Caco-2 (cell line): Measurements from ENCODE around the gene C10orf67. TPM values are rescaled to one million over a fixed set of nuclear protein-coding genes. Genes with fewer than 3 reads are reported as not detected.

ENCODE experiments used
- BruUV-seq: library from RNA; stranded (reverse); fragments of 400-500 nt; replicated peaks from 2 replicates; lab custom pipeline; 2021; lab: Mats Ljungman, UMichigan
- CTCF ChIA-PET: fragments of 300-600 bp; sonication (Branson Sonifier 250); formaldehyde crosslinking; loops from one replicate; lab custom pipeline; 2022; ENCODE audit warnings: antibody characterized with exemption; lab: Charles Lee
- POLR2A ChIA-PET: fragments of 300-600 bp; sonication (Branson Sonifier 250); formaldehyde crosslinking; loops from one replicate; lab custom pipeline; 2022; ENCODE audit warnings: antibody characterized with exemption; lab: Charles Lee
- DNase-seq, 2 experiments: peaks; one replicate each; pipeline versions ENCODE4 v3.0.0 to v3.0.0-alpha.2; 2020 to 2022
- H3K27me3 ChIP-seq: replicated peaks from 2 replicates; pipeline ENCODE4 v1.6.0; 2011; ENCODE audit warnings: low read length; ENCODE audit not compliant: control insufficient read depth, insufficient read depth
- H3K36me3 ChIP-seq: 2 replicates; pipeline ENCODE4 v1.5.1; 2011; ENCODE audit warnings: low read length; ENCODE audit not compliant: control insufficient read depth, insufficient read depth
- H3K4me1 ChIP-seq: fragments of 250-450 bp; sonication (Bioruptor Pico); 2 replicates; pipeline ENCODE4 v1.5.1; 2020; ENCODE audit warnings: mild to moderate bottlenecking
- H3K4me3 ChIP-seq: 2 replicates; pipeline ENCODE4 v1.5.1; 2011; ENCODE audit warnings: low read depth, mild to moderate bottlenecking, control low read depth, low read length
- H3K9me3 ChIP-seq: fragments of 250-450 bp; sonication (Bioruptor Pico); 2 replicates; pipeline ENCODE4 v1.5.1; 2020; ENCODE audit warnings: mild to moderate bottlenecking, moderate library complexity
- H3K27ac Mint-ChIP-seq: one replicate; pipeline ENCODE4 v1.8.0; 2022; ENCODE audit warnings: mixed read lengths; ENCODE audit not compliant: unreplicated experiment
- H3K27me3 Mint-ChIP-seq: one replicate; pipeline ENCODE4 v1.8.0; 2022; ENCODE audit warnings: mixed read lengths; ENCODE audit not compliant: insufficient read depth, unreplicated experiment
- H3K36me3 Mint-ChIP-seq: one replicate; pipeline ENCODE4 v1.8.0; 2022; ENCODE audit warnings: mild to moderate bottlenecking, mixed read lengths; ENCODE audit not compliant: insufficient read depth, unreplicated experiment
- H3K4me1 Mint-ChIP-seq: one replicate; pipeline ENCODE4 v1.8.0; 2022; ENCODE audit warnings: low read depth, mixed read lengths; ENCODE audit not compliant: unreplicated experiment
- H3K4me3 Mint-ChIP-seq: one replicate; pipeline ENCODE4 v1.8.0; 2022; ENCODE audit warnings: mild to moderate bottlenecking, moderate library complexity, mixed read lengths; ENCODE audit not compliant: unreplicated experiment
- H3K9me3 Mint-ChIP-seq: one replicate; pipeline ENCODE4 v1.8.0; 2022; ENCODE audit warnings: mixed read lengths; ENCODE audit not compliant: unreplicated experiment
- intact Hi-C: fragments of 100-400 bp; cut with micrococcal nuclease; formaldehyde crosslinking; loops from one replicate; pipeline ENCODE4 v1.10.0; 2022; ENCODE audit not compliant: unreplicated experiment
- total RNA-seq: library from RNA; stranded (reverse); gene quantifications from 2 replicates; pipeline ENCODE4 v1.2.3, GENCODE V29; 2022
- TF ChIP-seq, protein P1 (sequence below), 2 experiments: fragments of 200-600 bp in 1 of 2; IDR thresholded peaks; 1 replicate in 1 of 2; 2 replicates in 1 of 2; pipeline versions ENCODE4 v1.5.1 to v1.8.0; 2011 to 2022; ENCODE audit warnings: antibody characterized with exemption in 1 of 2, control low read depth in 1 of 2, inconsistent platforms in 1 of 2, low read depth in 1 of 2, low read length in 1 of 2, mild to moderate bottlenecking in 1 of 2, moderate library complexity in 1 of 2; ENCODE audit not compliant: insufficient read depth in 1 of 2, severe bottlenecking in 1 of 2, unreplicated experiment in 1 of 2

C10orf67 gene
- total RNA-seq, 1 experiment from 2014 or later, result not detected

DNA sequence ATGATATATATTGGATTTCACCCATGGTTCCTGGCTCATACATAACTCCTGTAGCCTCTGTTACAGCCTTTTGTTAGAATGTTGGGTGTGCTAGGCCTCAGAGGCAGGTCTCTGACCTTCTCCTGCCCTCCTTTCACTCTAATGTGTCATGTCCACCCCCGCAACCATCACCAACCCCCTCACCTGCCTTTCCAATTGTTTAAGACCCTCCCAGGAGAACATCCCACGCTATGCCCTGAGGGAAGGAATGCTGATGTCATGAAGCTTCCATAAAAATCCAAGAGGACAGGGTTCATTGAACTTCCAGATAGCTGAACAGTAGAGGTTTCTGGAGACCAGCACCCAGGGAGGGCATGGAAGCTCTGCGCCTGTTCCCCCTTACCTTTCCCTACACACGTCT, 30.8 kb upstream of the C10orf67 start:
- H3K4me3 ChIP-seq, result no peak overlapping the region
- TF ChIP-seq, protein P1, sequence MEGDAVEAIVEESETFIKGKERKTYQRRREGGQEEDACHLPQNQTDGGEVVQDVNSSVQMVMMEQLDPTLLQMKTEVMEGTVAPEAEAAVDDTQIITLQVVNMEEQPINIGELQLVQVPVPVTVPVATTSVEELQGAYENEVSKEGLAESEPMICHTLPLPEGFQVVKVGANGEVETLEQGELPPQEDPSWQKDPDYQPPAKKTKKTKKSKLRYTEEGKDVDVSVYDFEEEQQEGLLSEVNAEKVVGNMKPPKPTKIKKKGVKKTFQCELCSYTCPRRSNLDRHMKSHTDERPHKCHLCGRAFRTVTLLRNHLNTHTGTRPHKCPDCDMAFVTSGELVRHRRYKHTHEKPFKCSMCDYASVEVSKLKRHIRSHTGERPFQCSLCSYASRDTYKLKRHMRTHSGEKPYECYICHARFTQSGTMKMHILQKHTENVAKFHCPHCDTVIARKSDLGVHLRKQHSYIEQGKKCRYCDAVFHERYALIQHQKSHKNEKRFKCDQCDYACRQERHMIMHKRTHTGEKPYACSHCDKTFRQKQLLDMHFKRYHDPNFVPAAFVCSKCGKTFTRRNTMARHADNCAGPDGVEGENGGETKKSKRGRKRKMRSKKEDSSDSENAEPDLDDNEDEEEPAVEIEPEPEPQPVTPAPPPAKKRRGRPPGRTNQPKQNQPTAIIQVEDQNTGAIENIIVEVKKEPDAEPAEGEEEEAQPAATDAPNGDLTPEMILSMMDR (IDR thresholded peaks at IDR 0.05; ENCODE audit: insufficient read depth in 1 of 2, low read depth in 1 of 2, low read length in 1 of 2, severe bottlenecking in 1 of 2, unreplicated experiment in 1 of 2), result no peak
- H3K4me1 Mint-ChIP-seq, result peaks cover 1% of the 10 kb centered on the region
- CTCF ChIA-PET, result interaction anchor here (0.7 kb wide), 1 partner anchor 58 kb away, joined by 8 read pairs; no protein-coding TSS in a partner anchor
- DNase-seq, result no peak
- H3K9me3 Mint-ChIP-seq, result peaks cover 2% of the 10 kb centered on the region
- peaks cover 3% of the 10 kb centered on the region for H3K27me3 Mint-ChIP-seq
- H3K36me3 Mint-ChIP-seq, result no peaks in the 10 kb centered on the region
- POLR2A ChIA-PET, result no interaction called here
- H3K4me3 Mint-ChIP-seq, result no peak overlapping the region
- H3K27me3 ChIP-seq, result no peaks in the 10 kb centered on the region
- intact Hi-C loops, result no loop called here
- no peaks in the 10 kb centered on the region for H3K4me1 ChIP-seq
- no peaks in the 10 kb centered on the region for H3K36me3 ChIP-seq
- BruUV-seq, result no TSS peak
- no peaks in the 10 kb centered on the region for H3K9me3 ChIP-seq
- H3K27ac Mint-ChIP-seq, result no peak overlapping the region

DNA sequence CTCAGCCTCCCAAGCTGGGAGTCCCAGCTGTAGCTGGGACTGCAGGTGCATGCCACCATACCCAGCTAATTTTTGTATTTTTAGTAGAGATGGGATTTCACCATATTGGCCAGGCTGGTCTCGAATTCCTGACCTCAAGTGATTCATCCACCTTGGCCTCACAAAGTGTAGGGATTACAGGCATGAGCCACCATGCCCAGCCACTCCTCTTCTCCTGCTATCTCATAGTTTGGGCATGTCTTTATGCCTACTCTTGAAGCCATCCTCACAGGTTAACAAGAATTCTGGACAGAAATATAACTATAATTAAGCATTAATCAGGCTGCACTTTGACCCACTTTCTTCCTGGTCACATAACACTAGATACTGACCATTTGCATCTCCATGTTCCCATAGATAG, 28.6 kb upstream of the C10orf67 start:
- no peaks in the 10 kb centered on the region for H3K9me3 ChIP-seq
- intact Hi-C loops, result no loop called here
- TF ChIP-seq, protein P1 (IDR thresholded peaks at IDR 0.05; ENCODE audit: insufficient read depth in 1 of 2, low read depth in 1 of 2, low read length in 1 of 2, severe bottlenecking in 1 of 2, unreplicated experiment in 1 of 2), result no peak
- no peaks in the 10 kb centered on the region for H3K4me1 ChIP-seq
- H3K4me3 Mint-ChIP-seq, result no peak overlapping the region
- CTCF ChIA-PET, result no interaction called here
- no TSS peak for BruUV-seq
- H3K36me3 Mint-ChIP-seq, result no peaks in the 10 kb centered on the region
- H3K4me1 Mint-ChIP-seq, result peaks cover 6% of the 10 kb centered on the region
- H3K36me3 ChIP-seq, result no peaks in the 10 kb centered on the region
- no peaks in the 10 kb centered on the region for H3K27me3 ChIP-seq
- no peaks in the 10 kb centered on the region for H3K9me3 Mint-ChIP-seq
- no peaks in the 10 kb centered on the region for H3K27me3 Mint-ChIP-seq
- no peak overlapping the region for H3K27ac Mint-ChIP-seq
- POLR2A ChIA-PET, result no interaction called here
- no peak for DNase-seq
- H3K4me3 ChIP-seq, result no peak overlapping the region

GRCh38 chr10:23371073-23371472, 26.5 kb upstream of the C10orf67 start:
- H3K4me3 ChIP-seq, result no peak overlapping the region
- no peak for DNase-seq
- no peaks in the 10 kb centered on the region for H3K4me1 ChIP-seq
- CTCF ChIA-PET, result interaction anchor here (0.7 kb wide), 1 partner anchor 30 kb away, joined by 3 read pairs; no protein-coding TSS in a partner anchor
- POLR2A ChIA-PET, result no interaction called here
- intact Hi-C loops, result no loop called here
- no peaks in the 10 kb centered on the region for H3K36me3 Mint-ChIP-seq
- H3K9me3 ChIP-seq, result no peaks in the 10 kb centered on the region
- BruUV-seq, result no TSS peak
- no peaks in the 10 kb centered on the region for H3K9me3 Mint-ChIP-seq
- H3K27me3 ChIP-seq, result no peaks in the 10 kb centered on the region
- TF ChIP-seq, protein P1 (IDR thresholded peaks at IDR 0.05; ENCODE audit: insufficient read depth in 1 of 2, low read depth in 1 of 2, low read length in 1 of 2, severe bottlenecking in 1 of 2, unreplicated experiment in 1 of 2), result no peak
- no peaks in the 10 kb centered on the region for H3K36me3 ChIP-seq
- peaks cover 6% of the 10 kb centered on the region for H3K4me1 Mint-ChIP-seq
- H3K27me3 Mint-ChIP-seq, result no peaks in the 10 kb centered on the region
- no peak overlapping the region for H3K4me3 Mint-ChIP-seq
- no peak overlapping the region for H3K27ac Mint-ChIP-seq
